Caco-2 (cell line): Measurements from ENCODE around the gene NUDC. TPM values are rescaled to one million over a fixed set of nuclear protein-coding genes. Genes with fewer than 3 reads are reported as not detected.

Experiments used
- BruUV-seq: library from RNA; stranded (reverse); fragments of 400-500 nt; replicated peaks from 2 replicates; lab custom pipeline; 2021; lab: Mats Ljungman, UMichigan
- CTCF ChIA-PET: fragments of 300-600 bp; sonication (Branson Sonifier 250); formaldehyde crosslinking; loops from one replicate; lab custom pipeline; 2022; ENCODE audit warnings: antibody characterized with exemption; lab: Charles Lee
- POLR2A ChIA-PET: fragments of 300-600 bp; sonication (Branson Sonifier 250); formaldehyde crosslinking; loops from one replicate; lab custom pipeline; 2022; ENCODE audit warnings: antibody characterized with exemption; lab: Charles Lee
- DNase-seq, 2 experiments: peaks; one replicate each; pipeline versions ENCODE4 v3.0.0 to v3.0.0-alpha.2; 2020 to 2022
- H3K27me3 ChIP-seq: replicated peaks from 2 replicates; pipeline ENCODE4 v1.6.0; 2011; ENCODE audit warnings: low read length; ENCODE audit not compliant: control insufficient read depth, insufficient read depth
- H3K36me3 ChIP-seq: 2 replicates; pipeline ENCODE4 v1.5.1; 2011; ENCODE audit warnings: low read length; ENCODE audit not compliant: control insufficient read depth, insufficient read depth
- H3K4me1 ChIP-seq: fragments of 250-450 bp; sonication (Bioruptor Pico); 2 replicates; pipeline ENCODE4 v1.5.1; 2020; ENCODE audit warnings: mild to moderate bottlenecking
- H3K4me3 ChIP-seq: 2 replicates; pipeline ENCODE4 v1.5.1; 2011; ENCODE audit warnings: low read depth, mild to moderate bottlenecking, control low read depth, low read length
- H3K9me3 ChIP-seq: fragments of 250-450 bp; sonication (Bioruptor Pico); 2 replicates; pipeline ENCODE4 v1.5.1; 2020; ENCODE audit warnings: mild to moderate bottlenecking, moderate library complexity
- H3K27ac Mint-ChIP-seq: one replicate; pipeline ENCODE4 v1.8.0; 2022; ENCODE audit warnings: mixed read lengths; ENCODE audit not compliant: unreplicated experiment
- H3K27me3 Mint-ChIP-seq: one replicate; pipeline ENCODE4 v1.8.0; 2022; ENCODE audit warnings: mixed read lengths; ENCODE audit not compliant: insufficient read depth, unreplicated experiment
- H3K36me3 Mint-ChIP-seq: one replicate; pipeline ENCODE4 v1.8.0; 2022; ENCODE audit warnings: mild to moderate bottlenecking, mixed read lengths; ENCODE audit not compliant: insufficient read depth, unreplicated experiment
- H3K4me1 Mint-ChIP-seq: one replicate; pipeline ENCODE4 v1.8.0; 2022; ENCODE audit warnings: low read depth, mixed read lengths; ENCODE audit not compliant: unreplicated experiment
- H3K4me3 Mint-ChIP-seq: one replicate; pipeline ENCODE4 v1.8.0; 2022; ENCODE audit warnings: mild to moderate bottlenecking, moderate library complexity, mixed read lengths; ENCODE audit not compliant: unreplicated experiment
- H3K9me3 Mint-ChIP-seq: one replicate; pipeline ENCODE4 v1.8.0; 2022; ENCODE audit warnings: mixed read lengths; ENCODE audit not compliant: unreplicated experiment
- intact Hi-C: fragments of 100-400 bp; cut with micrococcal nuclease; formaldehyde crosslinking; loops from one replicate; pipeline ENCODE4 v1.10.0; 2022; ENCODE audit not compliant: unreplicated experiment
- total RNA-seq: library from RNA; stranded (reverse); gene quantifications from 2 replicates; pipeline ENCODE4 v1.2.3, GENCODE V29; 2022
- TF ChIP-seq, protein P1 (sequence below), 2 experiments: fragments of 200-600 bp in 1 of 2; IDR thresholded peaks; 1 replicate in 1 of 2; 2 replicates in 1 of 2; pipeline versions ENCODE4 v1.5.1 to v1.8.0; 2011 to 2022; ENCODE audit warnings: antibody characterized with exemption in 1 of 2, control low read depth in 1 of 2, inconsistent platforms in 1 of 2, low read depth in 1 of 2, low read length in 1 of 2, mild to moderate bottlenecking in 1 of 2, moderate library complexity in 1 of 2; ENCODE audit not compliant: insufficient read depth in 1 of 2, severe bottlenecking in 1 of 2, unreplicated experiment in 1 of 2

NUDC gene
- total RNA-seq, 1 experiment from 2014 or later, result 81.3 TPM

DNA sequence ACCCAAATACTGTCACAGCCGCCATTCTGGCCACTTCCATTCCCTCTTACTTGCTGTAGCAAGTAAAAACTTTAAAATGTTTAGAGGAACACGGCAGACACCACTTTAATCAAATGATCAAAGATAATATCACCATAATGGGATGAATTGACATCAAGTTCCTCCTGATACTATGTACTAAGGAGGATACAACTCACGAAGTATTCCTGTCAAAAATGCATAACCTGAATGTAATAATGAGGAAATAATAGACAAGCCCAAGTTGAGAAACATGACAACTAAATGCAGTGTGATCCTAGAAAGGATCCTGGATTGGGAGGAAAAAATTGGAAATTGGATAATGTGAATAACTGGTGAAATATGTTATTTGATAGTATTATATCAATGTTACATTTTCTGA is 34.8 kb downstream of the NUDC start:
- Mint-ChIP-seq H3K4me3 (no peak overlapping the region), H3K27me3 (no peaks in the 10 kb centered on the region), H3K9me3 (no peaks in the 10 kb centered on the region), H3K36me3 (peaks cover 25% of the 10 kb centered on the region), H3K27ac (no peak overlapping the region), H3K4me1 (no peaks in the 10 kb centered on the region)
- intact Hi-C loops, result no loop called here
- ChIA-PET POLR2A (no interaction called here), CTCF (no interaction called here)
- no peak for DNase-seq
- no TSS peak for BruUV-seq
- no peak overlapping the region for H3K4me3 ChIP-seq
- H3K9me3 ChIP-seq, result no peaks in the 10 kb centered on the region
- no peaks in the 10 kb centered on the region for H3K27me3 ChIP-seq
- TF ChIP-seq, protein P1, sequence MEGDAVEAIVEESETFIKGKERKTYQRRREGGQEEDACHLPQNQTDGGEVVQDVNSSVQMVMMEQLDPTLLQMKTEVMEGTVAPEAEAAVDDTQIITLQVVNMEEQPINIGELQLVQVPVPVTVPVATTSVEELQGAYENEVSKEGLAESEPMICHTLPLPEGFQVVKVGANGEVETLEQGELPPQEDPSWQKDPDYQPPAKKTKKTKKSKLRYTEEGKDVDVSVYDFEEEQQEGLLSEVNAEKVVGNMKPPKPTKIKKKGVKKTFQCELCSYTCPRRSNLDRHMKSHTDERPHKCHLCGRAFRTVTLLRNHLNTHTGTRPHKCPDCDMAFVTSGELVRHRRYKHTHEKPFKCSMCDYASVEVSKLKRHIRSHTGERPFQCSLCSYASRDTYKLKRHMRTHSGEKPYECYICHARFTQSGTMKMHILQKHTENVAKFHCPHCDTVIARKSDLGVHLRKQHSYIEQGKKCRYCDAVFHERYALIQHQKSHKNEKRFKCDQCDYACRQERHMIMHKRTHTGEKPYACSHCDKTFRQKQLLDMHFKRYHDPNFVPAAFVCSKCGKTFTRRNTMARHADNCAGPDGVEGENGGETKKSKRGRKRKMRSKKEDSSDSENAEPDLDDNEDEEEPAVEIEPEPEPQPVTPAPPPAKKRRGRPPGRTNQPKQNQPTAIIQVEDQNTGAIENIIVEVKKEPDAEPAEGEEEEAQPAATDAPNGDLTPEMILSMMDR (IDR thresholded peaks at IDR 0.05; ENCODE audit: insufficient read depth in 1 of 2, low read depth in 1 of 2, low read length in 1 of 2, severe bottlenecking in 1 of 2, unreplicated experiment in 1 of 2), result no peak
- H3K36me3 ChIP-seq, result peaks cover 1% of the 10 kb centered on the region; the same call in 1 of the 2 replicates
- 0 out of 2 replicates have a peak, but pooled peaks cover 2% of the 10 kb centered on the region for H3K4me1 ChIP-seq

DNA sequence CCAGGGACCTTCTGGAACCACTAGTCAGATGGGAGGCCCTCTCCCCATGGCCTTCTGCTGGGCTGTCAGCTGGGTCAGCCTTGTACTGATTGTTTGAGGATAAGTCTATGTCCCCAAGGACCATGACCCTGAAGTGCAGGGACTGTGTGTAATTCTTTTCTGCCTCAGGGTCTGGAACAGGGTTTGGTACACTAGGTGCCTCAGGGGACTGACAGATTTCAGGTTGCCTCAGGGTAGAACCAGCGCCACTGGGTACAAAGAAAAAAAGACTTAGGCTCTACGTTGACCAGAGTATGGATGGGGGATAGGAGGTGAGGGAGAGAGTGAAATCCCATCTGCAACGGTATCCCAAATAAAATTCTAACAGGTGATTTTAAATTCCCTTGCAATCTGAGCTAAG is 35.8 kb downstream of the NUDC start:
- no peaks in the 10 kb centered on the region for H3K27me3 ChIP-seq
- intact Hi-C loops, result no loop called here
- Mint-ChIP-seq H3K27me3 (no peaks in the 10 kb centered on the region), H3K36me3 (peaks cover 16% of the 10 kb centered on the region), H3K4me1 (no peaks in the 10 kb centered on the region), H3K9me3 (no peaks in the 10 kb centered on the region), H3K4me3 (no peak overlapping the region), H3K27ac (no peak overlapping the region)
- no peak overlapping the region for H3K4me3 ChIP-seq
- no peak for DNase-seq
- H3K36me3 ChIP-seq, result peaks cover under 1% of the 10 kb centered on the region; the same call in 1 of the 2 replicates
- ChIA-PET CTCF (no interaction called here), POLR2A (interaction anchor here (0.7 kb wide), 1 partner anchor 51 kb away, joined by 6 read pairs; no protein-coding TSS in a partner anchor)
- 0 out of 2 replicates have a peak, but pooled peaks cover 2% of the 10 kb centered on the region for H3K4me1 ChIP-seq
- no peaks in the 10 kb centered on the region for H3K9me3 ChIP-seq
- BruUV-seq, result TSS peak; percentile 10
- TF ChIP-seq, protein P1 (IDR thresholded peaks at IDR 0.05; ENCODE audit: insufficient read depth in 1 of 2, low read depth in 1 of 2, low read length in 1 of 2, severe bottlenecking in 1 of 2, unreplicated experiment in 1 of 2), result no peak

DNA sequence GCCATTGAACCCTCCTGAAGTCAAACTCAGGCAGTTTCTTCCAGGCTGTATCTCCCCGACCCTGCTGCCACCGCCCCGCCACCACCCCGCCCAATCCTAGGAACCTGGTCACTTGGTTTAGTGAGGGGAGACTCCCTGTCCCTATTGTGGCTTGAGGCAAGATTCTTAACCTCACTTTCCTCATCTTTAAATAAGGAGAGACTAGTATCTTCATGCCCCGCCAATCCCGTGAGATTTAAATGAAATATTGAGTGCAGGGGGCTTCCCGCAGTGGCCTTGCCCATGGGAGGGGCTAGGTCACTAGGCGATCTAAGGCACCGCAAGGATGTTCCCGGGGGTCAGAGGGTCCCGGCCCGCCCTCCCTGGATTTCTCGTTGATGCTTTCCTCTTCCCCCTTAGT is 37.7 kb downstream of the NUDC start:
- Histone ChIP-seq H3K4me1 (0 out of 2 replicates have a peak, but pooled peaks cover 2% of the 10 kb centered on the region), H3K4me3 (peak overlapping the region; percentile 90), H3K9me3 (no peaks in the 10 kb centered on the region), H3K36me3 (no peaks in the 10 kb centered on the region), H3K27me3 (no peaks in the 10 kb centered on the region)
- BruUV-seq, result no TSS peak
- Mint-ChIP-seq H3K27me3 (no peaks in the 10 kb centered on the region), H3K4me3 (peak overlapping the region; percentile 84), H3K4me1 (no peaks in the 10 kb centered on the region), H3K9me3 (no peaks in the 10 kb centered on the region), H3K27ac (peak overlapping the region; percentile 89), H3K36me3 (peaks cover 11% of the 10 kb centered on the region)
- CTCF ChIA-PET, result no interaction called here
- intact Hi-C loops, result no loop called here
- TF ChIP-seq, protein P1 (IDR thresholded peaks at IDR 0.05; ENCODE audit: insufficient read depth in 1 of 2, low read depth in 1 of 2, low read length in 1 of 2, severe bottlenecking in 1 of 2, unreplicated experiment in 1 of 2), result no peak
- POLR2A ChIA-PET, result interaction anchor here (1.0 kb wide), 1 partner anchor 45 kb away, joined by 3 read pairs; the partner anchor contains the start of gene NR0B2
- no peak for DNase-seq
